Activated T-cell treated with anti-CD3 and anti-CD28 coated beads for 1 hour (primary cell): ENCODE data around the gene SEMA3D.

Experiments used
- DNase-seq: peaks from one replicate; pipeline ENCODE4 v3.0.0-alpha.2; 2020; ENCODE audit warnings: low read depth

SEMA3D gene

DNA sequence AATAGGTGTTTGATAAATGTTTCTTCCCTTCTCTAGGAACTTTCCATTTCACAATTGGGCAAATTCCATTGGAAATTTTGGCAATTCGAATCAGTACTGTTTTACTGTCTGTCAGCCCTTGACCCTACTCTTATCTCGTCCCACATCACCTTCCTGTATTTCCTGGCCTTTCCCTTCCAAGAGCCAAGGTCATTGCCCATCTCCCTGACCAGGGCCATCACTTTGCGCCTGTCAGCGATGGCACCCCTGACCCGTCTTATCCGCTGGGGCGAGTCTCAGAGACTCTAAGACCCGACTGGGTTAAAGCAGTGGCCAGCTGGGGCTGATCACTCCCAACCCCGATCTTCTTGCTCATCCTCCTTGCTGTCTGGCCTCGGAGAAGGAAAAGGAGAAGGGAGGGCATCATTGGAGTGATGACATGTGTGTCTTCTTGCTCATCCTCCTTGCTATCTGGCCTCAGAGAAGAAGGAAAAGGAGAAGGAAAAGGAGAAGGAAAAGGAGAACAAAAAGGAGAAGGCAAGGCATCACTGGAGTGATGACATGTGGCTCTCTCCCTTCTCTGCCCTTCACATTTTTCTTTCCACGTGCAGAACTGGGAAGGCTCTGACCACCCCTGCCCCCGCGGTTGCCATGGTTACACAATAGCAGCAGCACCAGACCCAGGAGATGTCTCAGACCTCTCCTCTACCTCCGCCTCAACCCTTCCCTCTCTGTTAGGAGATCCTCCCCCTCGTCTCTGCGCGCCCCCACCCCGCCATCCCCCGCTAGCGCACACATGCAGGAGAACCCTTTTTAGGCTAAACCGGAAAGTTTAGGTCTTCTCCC, 2.0 kb downstream of the SEMA3D start:
- DNase-seq: no peak

- no peak for DNase-seq
Measured at GRCh38 chr7:85183296-85183695, 3.6 kb downstream of the SEMA3D start.

GRCh38 chr7:85178531-85179298, 8.1 kb downstream of the SEMA3D start:
- DNase-seq: no peak

GRCh38 chr7:85177316-85177715, 9.5 kb downstream of the SEMA3D start:
- DNase-seq: no peak

DNA sequence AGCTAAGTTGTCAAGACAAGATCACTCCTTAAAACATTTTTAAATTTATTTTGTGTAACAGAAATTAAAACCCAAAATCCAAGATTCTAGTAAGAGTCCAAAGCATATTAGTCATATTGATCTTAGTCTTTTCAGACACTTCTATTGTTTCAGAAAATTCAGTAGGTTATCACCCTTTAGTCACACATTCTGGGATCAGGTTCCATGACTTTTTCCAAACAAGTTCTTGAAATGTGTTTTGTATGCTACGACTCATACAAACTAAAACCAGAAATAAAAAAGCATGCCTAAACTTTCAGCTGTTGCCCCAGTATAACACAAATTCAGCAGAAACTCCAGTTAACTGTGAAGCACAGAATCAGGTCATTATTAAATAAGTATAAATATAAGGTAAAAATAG, 10.7 kb downstream of the SEMA3D start:
- DNase-seq: no peak

- DNase-seq: no peak
Measured at GRCh38 chr7:85175217-85175616, 11.6 kb downstream of the SEMA3D start.

DNA sequence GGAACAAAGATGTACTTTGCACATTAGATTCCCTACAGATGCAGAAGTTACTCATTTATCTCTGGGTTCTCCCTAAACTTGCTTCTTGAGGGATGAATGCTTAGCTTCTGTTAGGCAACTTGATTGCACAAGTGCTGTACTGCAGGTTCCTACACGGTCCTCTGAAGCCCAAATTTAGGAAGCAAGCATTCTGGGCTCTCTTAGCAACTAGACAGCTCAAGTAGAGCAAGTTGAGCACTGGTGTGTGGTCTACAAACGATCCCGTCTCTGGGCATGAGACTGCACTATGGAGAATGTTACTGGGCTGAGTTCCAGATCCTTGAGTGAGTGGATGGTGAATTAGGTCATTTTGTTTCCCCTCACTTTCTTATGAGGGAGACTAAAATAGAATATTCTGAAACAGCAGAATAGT, 14.3 kb downstream of the SEMA3D start:
- no peak for DNase-seq

DNA sequence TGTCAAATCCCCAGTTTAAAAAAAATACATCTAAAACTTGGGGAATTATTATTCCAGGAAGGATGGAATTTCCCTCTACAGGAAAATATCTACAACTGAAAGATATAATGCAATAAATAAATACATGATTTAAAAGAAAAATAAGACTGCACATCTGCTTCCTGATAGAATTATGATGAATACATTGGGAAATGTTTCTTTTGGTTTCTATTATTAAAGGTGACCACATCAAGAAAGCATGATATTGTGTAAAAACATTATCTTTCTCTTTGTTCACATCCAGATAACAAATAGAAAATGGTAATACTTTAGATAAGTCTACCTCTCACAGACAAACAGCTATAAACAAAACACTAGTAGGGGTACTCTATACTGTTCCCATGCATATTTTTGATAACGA, 19.2 kb downstream of the SEMA3D start:
- no peak for DNase-seq

- no peak for DNase-seq
Measured at GRCh38 chr7:85165263-85165662, 21.6 kb downstream of the SEMA3D start.

- DNase-seq: no peak
Measured at GRCh38 chr7:85164376-85164775, 22.5 kb downstream of the SEMA3D start.

DNA sequence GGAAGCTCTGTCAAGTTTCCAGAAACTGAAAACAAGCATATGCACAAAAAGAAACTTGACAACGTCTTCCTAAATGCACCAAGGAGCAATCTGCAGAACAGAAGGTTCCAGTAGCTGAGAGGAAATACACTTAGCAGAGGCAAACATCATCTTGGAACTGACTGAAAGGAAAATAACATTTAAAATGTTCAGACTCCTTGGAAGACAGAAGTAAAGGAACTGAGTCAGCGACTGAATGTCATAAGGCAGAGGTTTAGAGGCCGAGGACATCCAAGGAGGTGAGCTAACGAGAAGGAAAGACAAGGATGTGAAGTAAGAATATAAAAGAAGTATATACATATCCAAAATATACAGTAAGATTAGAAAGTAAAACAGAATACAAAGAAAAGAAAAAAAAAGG, 24.1 kb downstream of the SEMA3D start:
- DNase-seq: no peak

- no peak for DNase-seq
Measured at GRCh38 chr7:85160223-85160622, 26.6 kb downstream of the SEMA3D start.

DNA sequence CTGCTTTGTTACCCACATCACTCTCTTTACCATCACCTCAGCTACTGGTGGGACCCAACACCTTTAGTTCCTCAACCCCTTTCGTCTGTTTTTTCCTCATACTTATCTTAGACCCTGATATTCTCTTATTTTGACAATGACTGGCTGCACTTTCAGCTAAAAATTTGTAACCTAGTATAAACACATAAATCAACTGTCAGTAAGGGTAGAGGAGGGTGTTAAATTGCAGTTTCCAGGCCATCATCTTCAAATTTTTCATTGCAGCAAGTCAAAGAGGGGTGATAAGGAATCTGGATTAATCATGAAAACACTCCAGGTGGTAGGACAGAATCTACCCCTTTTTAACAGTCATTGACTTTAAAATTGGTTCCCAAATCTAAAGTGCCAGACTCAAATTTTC, 27.9 kb downstream of the SEMA3D start:
- no peak for DNase-seq

- DNase-seq: no peak
Measured at GRCh38 chr7:85156661-85157208, 30.1 kb downstream of the SEMA3D start.

DNA sequence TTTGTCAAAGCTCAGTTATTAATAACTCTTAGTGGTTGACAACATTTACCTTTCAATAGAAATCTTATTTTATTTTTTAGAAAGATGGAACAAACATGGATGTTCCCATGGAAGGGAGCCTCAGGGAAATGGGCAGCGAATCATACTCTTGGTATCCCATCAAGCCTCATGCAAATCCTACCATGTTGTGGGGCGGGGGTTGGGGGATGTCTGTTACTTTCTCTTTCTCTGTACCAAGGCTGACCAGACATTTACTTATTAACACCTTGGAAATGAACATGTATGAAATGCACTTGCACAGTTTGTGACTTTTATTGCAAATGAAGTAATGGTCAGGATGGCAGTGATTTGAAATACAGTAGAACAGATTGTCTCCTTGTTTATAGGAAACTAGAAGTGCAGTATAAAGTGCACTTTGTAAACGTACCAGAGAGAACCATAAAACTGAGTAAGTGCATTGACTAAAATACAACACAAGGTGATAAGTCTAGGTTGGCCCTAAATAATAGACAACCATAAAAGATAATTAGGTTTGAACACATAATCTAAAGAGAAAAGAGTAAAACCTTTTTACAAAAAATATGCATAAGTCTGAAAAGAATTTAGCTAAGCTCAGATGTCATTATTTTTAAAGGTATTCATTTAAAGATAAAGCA, 32.4 kb downstream of the SEMA3D start:
- DNase-seq: no peak

- no peak for DNase-seq
Measured at GRCh38 chr7:85153715-85154114, 33.1 kb downstream of the SEMA3D start.

DNA sequence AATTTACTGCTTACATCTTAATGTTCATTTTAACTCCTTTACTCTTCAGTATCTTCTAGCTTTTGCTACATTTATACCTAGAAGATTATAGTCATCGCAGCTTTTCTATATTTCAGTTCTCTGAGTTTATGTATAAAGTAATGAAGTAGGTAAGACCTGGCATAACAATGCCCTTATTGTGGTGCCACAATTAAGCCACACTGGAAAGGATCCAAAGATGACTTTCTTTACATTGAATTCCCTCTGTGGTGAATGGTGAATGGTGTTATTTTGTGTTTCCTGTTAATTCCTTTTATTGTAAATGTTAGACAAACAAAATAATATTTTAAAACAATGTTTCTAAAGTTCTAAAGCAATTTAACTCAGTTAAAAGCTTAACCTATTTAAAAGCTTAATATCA, 36.2 kb downstream of the SEMA3D start:
- no peak for DNase-seq

GRCh38 chr7:85144771-85145170, 42.1 kb downstream of the SEMA3D start:
- DNase-seq: no peak

- no peak for DNase-seq
Measured at GRCh38 chr7:85135977-85136376, 50.9 kb downstream of the SEMA3D start.

- DNase-seq: no peak
Measured at GRCh38 chr7:85133560-85133959, 53.3 kb downstream of the SEMA3D start.

GRCh38 chr7:85133006-85133405, 53.9 kb downstream of the SEMA3D start:
- DNase-seq: no peak

DNA sequence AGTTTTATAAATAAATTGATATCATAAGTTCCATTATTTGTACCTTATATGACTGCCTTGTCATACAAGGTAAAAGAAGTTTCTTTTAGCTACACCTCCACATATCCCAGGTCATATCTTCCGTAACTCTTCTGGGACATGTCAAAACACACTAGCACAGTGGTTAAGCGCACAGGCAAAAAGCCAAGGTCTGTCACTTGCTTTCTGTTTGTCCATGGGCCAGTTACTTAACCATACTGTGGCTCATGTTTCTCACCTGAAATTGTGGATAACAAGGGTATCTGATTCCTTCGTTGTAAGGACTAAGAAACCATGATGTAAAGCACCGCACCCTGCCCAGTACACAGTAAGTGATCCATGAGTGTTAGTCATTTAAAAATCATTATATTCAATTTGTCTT, 56.2 kb downstream of the SEMA3D start:
- no peak for DNase-seq

DNA sequence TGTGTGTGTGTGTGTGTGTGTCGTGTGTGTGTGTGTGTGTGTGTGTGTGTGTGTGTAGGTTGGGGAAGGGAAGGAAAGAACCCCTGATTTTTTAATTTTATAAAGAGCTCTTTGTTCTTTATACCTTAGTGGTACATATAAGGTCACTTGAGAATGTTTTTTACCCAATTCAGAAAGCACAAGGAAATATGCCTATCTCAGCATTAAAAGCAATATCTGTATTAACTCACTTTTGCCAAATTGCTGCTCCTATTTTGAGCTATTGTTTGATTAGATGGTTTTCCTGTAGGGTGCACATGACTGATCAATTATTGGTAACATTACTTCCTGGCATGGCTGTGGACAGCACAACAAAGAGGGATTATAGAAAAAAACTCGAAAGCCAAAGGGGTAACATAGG, 60.5 kb downstream of the SEMA3D start:
- no peak for DNase-seq
